GM12892 (cell line): ENCODE results near the gene SYVN1. TPM values are rescaled to one million over a fixed set of nuclear protein-coding genes. Genes with fewer than 3 reads are reported as not detected.
"Not testable (repeated sequence)": the region's sequence is repeated elsewhere in the genome, so short reads cannot be mapped to it uniquely, and the experiment has no call there.

ENCODE experiments used
- DNase-seq: peaks from one replicate; pipeline ENCODE4 v3.0.0; 2011; ENCODE audit not compliant: insufficient read length
- FAIRE-seq: peaks from 2 replicates; lab custom pipeline; 2011; peaks lifted over from hg19 to GRCh38; lab: Jason Lieb, UNC
- POLR2A ChIP-seq: IDR thresholded peaks from 2 replicates; pipeline ENCODE4 v1.6.1; 2011; ENCODE audit warnings: low read depth, low read length, control low read depth
- POLR2AphosphoS5 ChIP-seq: IDR thresholded peaks from 2 replicates; pipeline ENCODE4 v1.6.1; 2011; ENCODE audit warnings: low read depth, low read length, control low read depth
- TAF1 ChIP-seq: IDR thresholded peaks from 2 replicates; pipeline ENCODE4 v1.6.1; 2011; ENCODE audit warnings: low read depth, mild to moderate bottlenecking, control low read depth, low read length, borderline replicate concordance
- polyA plus RNA-seq: library from polyadenylated mRNA; unstranded; fragments of >200 nt; gene quantifications from one replicate; pipeline ENCODE4 v1.2.1, GENCODE V29; 2012; ENCODE audit warnings: missing spikeins, inconsistent platforms; ENCODE audit not compliant: missing spikeins

The SYVN1 gene
- polyA plus RNA-seq: 19.7 TPM

GRCh38 chr11:65134240-65134951 lies at the start of gene SYVN1:
TSS of gene SYVN1 (minus strand) at chr11:65134519. CDS start at chr11:65133601, 918 bp downstream.
- peak; percentile 100 for FAIRE-seq
- TF ChIP-seq POLR2AphosphoS5: peak; percentile 89
- TF ChIP-seq TAF1: peak; percentile 45; the same call in 1 of the 2 replicates
- TF ChIP-seq POLR2A: peak; percentile 90

DNA sequence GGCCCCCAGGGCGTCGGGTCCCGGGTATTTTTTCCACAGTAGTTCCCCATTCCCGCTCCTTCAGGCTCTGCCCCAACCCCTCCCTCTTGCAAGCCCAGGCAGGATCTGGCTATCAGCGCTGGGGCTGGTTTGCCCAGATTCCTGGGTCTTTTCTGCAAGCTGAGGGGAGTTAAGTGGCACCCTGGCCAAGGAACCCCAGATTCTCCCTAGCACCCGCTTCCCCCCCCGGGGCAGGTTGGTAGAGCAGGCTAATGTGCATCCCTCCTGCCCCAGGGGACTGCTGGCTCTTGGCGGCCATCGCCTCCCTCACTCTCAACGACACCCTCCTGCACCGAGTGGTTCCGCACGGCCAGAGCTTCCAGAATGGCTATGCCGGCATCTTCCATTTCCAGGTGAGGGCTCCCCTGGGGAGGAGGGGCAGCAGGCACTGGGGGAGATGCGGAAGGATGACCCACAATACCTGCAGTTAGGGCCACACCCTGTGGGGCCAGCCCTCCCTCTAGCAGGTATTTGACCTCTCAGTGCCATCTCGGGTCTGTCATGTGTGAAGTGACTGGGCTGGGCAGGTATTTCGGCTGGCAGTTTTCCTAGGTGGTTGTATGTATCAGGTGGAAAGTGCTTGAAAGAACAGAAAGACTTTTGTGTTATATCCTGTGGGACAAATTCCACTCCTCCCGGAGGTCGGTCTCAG lies 49.0 kb upstream of the SYVN1 start:
- FAIRE-seq (no peak), DNase-seq (no peak)
- TF ChIP-seq TAF1 (no peak), POLR2AphosphoS5 (no peak), POLR2A (no peak)

More at GRCh38 chr11:65134240-65134951, at the start of gene SYVN1:
- peak; percentile 93 for DNase-seq

DNA sequence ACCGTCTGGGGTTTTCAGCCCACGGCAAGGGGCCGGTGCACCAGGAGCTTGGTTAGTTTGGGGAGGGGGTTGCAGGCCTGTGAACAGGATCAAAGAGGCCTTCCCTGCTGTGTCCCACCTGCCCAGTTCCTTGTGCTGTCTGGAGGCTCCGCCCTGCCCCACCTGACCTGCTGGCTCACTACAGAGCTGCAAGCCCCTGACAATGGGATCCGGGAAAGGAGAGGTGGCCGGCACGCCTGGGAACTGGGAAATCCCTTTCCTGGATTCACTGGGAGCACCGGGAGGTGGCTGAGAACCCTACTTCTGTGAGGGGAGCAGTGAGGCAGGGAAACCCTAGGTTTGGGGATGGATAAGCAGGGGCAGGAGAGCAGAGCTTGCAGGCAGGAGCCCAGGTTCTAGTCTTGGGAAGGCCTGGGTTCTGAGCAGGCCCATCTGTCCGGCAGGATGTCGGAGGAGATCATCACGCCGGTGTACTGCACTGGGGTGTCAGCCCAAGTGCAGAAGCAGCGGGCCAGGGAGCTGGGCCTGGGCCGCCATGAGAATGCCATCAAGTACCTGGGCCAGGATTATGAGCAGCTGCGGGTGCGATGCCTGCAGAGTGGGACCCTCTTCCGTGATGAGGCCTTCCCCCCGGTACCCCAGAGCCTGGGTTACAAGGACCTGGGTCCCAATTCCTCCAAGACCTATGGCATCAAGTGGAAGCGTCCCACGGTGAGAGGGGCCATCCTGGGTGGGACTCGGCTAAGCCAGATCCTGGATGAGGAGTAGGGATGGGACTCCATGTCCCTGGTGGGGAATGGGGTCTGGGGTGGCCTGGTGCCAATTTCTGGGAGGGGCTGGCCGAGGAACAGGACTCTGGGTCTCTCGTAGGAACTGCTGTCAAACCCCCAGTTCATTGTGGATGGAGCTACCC lies 48.2 kb upstream of the SYVN1 start:
- TF ChIP-seq POLR2AphosphoS5 (no peak), TAF1 (no peak), POLR2A (no peak)
- no peak for DNase-seq
- no peak for FAIRE-seq

DNA sequence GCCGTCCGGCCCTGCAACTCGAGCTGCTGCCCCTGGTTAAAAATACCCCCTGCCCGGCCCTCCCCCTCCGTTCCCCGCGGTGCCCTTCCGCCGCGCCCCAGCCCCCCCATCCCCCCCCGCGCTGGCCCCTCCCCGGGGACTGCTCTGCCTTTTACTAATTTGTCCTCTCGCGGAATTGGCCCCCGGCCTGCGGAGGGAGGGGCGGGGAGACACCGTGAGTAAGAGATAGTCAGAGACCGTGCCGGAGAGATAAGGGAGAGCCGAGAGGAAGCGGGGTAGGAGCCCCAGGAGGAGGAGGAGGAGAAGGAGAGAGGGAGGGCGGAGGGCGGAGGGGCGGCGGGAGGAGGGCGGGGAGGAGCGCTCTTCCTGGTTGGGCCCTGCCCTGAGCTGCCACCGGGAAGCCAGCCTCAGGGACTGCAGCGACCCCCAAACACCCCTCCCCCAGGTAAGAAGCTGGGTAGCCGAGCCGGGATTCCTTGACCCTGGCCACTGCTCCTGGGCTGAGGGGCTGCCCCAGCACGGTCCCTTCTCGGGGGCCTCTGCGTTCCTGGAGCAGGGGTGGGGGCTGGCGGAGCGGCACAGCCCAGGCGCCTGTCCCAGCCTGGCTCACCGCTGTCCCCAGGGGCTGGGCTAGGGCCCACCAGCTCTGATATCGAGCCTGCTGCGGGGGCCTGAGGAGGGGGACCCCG lies 47.4 kb upstream of the SYVN1 start, which contains the start of gene CAPN1:
CAPN1 (plus strand) TSS at position 360 of the 689 bp plus-strand sequence. CDS start 774 bp downstream, outside the sequence.
- no peak for TF ChIP-seq POLR2AphosphoS5
- no peak for TF ChIP-seq POLR2A
- TF ChIP-seq TAF1: no peak
- no peak for FAIRE-seq
- DNase-seq: peak; percentile 73

GRCh38 chr11:65180877-65181568 lies 46.7 kb upstream of the SYVN1 start:
- peak; percentile 93 for FAIRE-seq
- DNase-seq: peak; percentile 78
- TF ChIP-seq TAF1 (no peak), POLR2A (no peak; the same call in 1 of the 2 replicates), POLR2AphosphoS5 (no peak)

DNA sequence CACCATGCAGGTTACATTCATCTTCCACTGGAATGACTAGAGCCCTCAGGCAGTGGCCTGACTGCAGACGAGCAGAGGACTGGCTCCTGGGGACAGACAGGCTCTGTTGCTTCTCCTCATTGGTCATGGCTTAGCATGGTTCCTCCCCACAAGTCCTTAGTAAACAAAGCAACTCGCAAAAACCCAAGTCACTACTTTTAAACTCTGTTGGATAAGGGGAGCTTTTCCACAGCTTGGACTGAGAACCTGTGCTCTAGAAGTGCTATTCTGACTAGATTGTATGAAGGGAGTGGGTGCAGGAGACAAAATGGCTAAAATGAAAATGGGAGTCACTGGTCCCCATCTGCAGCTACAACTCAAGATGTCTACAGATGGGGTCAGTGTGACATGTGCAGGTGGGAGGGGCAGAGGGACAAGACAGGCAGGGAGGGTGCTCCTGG lies 40.3 kb upstream of the SYVN1 start:
- not testable (repeated sequence) for DNase-seq, FAIRE-seq

DNA sequence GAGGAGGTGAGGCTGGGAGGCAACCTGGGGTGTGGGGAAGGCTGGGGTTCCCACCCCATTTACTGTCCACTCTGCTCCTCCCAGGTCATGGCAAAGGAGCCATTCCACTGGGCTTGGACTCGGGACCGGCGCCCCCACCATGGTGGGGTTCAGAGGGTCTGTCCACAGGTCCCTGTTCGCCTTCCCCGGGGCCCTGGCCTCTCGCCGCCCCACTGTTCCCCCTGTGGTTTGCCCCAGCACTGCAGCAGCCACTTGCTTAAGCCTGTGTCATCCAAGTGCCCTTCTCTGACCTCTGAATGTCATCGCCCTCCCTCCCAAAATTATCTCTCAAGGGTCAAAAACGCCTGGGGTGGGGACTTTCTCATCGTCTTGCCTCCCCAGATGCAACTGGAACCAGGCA lies 38.3 kb upstream of the SYVN1 start:
- TF ChIP-seq POLR2AphosphoS5: no peak
- TF ChIP-seq TAF1: no peak
- no peak for TF ChIP-seq POLR2A
- FAIRE-seq: no peak
- DNase-seq: no peak

GRCh38 chr11:65170058-65170534 lies 35.8 kb upstream of the SYVN1 start, which contains the start of gene SPDYC:
TSS of gene SPDYC (plus strand) at chr11:65170233. CDS start at chr11:65171358, 1,125 bp downstream.
- TF ChIP-seq POLR2A (no peak), TAF1 (no peak), POLR2AphosphoS5 (no peak)
- DNase-seq (no peak), FAIRE-seq (no peak)

DNA sequence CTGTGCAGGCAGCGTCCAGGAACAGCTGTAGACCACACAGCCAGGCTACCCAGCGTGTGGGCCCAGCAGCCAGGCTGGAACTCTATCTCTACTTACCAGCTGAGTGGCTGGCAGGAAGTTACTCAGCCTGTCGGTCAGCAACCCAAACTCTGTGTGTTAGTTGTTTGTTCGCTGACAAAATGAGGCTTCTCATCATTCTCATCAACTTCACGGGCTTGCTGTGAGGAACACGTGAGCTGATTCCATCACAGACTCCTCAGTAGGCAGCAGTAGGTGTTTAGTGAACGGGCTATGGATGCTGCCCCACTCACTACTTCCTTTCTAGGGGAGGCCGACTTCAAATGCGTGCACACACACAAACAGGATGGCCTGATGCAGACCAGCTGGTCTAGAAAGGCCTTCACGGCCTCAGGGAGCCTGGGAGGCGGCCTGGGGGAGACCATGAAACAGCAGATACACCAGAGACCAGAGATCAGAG lies 34.9 kb upstream of the SYVN1 start:
- DNase-seq (no peak), FAIRE-seq (peak; percentile 82)
- no peak for TF ChIP-seq TAF1
- no peak; the same call in 1 of the 2 replicates for TF ChIP-seq POLR2A

DNA sequence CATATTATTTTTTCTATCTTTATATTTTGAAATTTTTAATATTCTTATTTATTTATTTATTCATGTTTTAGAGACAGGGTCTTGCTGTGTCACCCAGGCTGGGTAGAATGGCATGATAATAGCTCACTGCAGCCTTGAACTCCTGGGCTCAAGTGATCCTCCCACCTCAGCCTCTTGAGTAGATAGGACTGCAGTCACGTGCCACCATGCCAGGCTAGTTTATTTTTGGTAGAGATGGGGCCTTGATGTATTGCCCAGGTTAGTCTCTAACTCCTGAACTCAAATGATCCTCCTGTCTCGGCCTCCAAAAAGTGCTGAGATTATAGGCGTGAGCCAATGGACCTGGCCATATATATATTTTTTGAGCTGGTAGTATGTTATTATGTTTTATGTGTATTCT lies 33.3 kb upstream of the SYVN1 start:
- no peak for DNase-seq
- FAIRE-seq: no peak
- TF ChIP-seq POLR2A: no peak
- no peak for TF ChIP-seq POLR2AphosphoS5
- no peak for TF ChIP-seq TAF1
